Kidney tubule cell (primary cell): Measurements from ENCODE around the gene ERGIC2.
"Not testable (repeated sequence)": the region's sequence is repeated elsewhere in the genome, so short reads cannot be mapped to it uniquely, and the experiment has no call there.

Source experiments
- DNase-seq: peaks from one replicate; pipeline ENCODE4 v3.0.0-alpha.2; 2018; ENCODE audit warnings: low spot score

Gene ERGIC2

DNA sequence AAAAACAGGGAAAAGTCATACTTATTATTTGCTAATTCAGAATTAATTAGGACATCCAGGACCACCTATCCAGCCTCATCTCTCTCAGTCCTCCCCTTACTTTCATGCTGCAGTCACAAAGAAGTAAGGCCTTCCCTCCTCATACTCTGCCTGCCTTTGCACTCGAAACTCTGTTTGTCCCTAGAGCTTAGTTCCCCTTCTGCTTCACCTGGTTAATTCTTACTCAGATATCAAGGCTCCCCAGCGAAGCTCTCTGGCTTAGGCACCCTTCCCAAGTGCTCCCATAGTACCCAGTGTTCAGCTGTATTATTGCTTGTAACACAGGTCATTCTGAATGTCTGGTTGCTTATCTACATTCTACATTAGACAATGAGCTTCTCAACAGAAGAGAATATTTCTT lies 81.3 kb downstream of the ERGIC2 start:
- DNase-seq = no peak

GRCh38 chr12:29291226-29291625 lies 89.7 kb downstream of the ERGIC2 start:
- DNase-seq = peak; percentile 32

DNA sequence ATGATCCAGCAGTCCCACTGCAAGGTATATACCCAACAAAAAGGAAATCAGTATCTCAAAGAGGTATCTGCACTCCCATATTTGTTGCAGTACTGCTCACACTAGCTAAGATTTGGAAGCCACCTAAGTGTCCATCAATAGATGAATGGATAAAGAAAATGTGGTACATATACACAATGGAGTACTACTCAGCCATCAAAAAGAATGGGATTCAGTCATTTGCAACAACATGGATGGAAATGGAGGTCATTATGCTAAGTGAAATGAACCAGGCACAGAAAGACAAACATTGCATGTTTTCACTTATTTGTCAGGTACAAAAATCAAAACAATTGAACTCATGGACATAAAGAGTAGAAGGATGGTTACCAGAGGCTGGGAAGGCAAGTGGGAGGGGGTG lies 90.5 kb downstream of the ERGIC2 start:
- not testable (repeated sequence) for DNase-seq

- no peak for DNase-seq
These were observed 92.9 kb downstream of the ERGIC2 start for GRCh38 chr12:29288031-29288430.

DNA sequence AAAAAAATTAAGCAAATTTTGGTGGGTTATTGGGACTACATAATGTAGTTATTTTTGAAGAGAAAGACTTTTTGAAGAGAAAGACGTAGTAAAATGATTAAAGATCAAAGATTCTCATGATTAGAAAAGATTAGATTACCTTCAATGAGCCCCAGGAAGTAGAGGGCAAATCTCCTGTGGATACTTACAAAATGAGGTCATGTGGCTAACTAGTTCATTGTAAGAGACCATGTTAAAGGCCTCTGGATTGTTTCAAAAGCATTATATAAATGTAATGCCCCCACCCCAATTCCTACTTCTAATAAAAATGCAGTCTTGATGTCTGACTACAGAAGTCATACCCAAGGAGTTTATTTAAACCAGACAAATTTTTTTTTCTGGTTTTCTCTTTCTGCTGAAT lies 93.3 kb downstream of the ERGIC2 start:
- peak; percentile 9 for DNase-seq
